HepG2 (cell line): ENCODE results near the gene YIF1B. TPM values are rescaled to one million over a fixed set of nuclear protein-coding genes. Genes with fewer than 3 reads are reported as not detected.

ENCODE experiments used
- ATAC-seq: fragments of 200-7000 bp; cut with Tn5 transposase; 3 replicates; pipeline ENCODE4 v1.9.1; 2020; ENCODE audit warnings: mild to moderate bottlenecking, moderate library complexity
- BruUV-seq: library from RNA; stranded (reverse); fragments of 400-500 nt; replicated peaks from 2 replicates; lab custom pipeline; 2021; lab: Mats Ljungman, UMichigan
- CTCF ChIA-PET: fragments of 300-600 bp; formaldehyde crosslinking; extraction: SDS; loops from one replicate; lab custom pipeline; 2021; ENCODE audit warnings: low total read pairs, inconsistent platforms, low intra/inter-chr PET ratio; lab: Yijun Ruan, JAX
- POLR2A ChIA-PET: fragments of 350-600 bp; sonication (Branson Sonifier 250); formaldehyde crosslinking; loops from one replicate; lab custom pipeline; 2020; ENCODE audit warnings: antibody characterized with exemption, inconsistent platforms; lab: Yijun Ruan, JAX
- DNase-seq: peaks from one replicate; pipeline ENCODE4 v3.0.0-alpha.2; 2015; ENCODE audit warnings: low spot score
- FAIRE-seq: peaks from 3 replicates; lab custom pipeline; 2011; peaks lifted over from hg19 to GRCh38; lab: Jason Lieb, UNC
- H2AFZ ChIP-seq: one replicate; pipeline ENCODE4 v1.6.1; 2011; ENCODE audit warnings: low read length, inconsistent platforms
- H3K27ac ChIP-seq: fragments of 300-600 bp; 3 replicates; pipeline ENCODE4 v1.8.0; 2011; ENCODE audit warnings: mixed run types, mild to moderate bottlenecking, mixed read lengths, low read length, inconsistent platforms; ENCODE audit not compliant: insufficient read depth; ENCODE audit errors: extremely low read length
- H3K27me3 ChIP-seq, 2 experiments: fragments of 200-600 bp in 1 of 2; 2 replicates in 1 of 2; 3 replicates in 1 of 2; pipeline versions ENCODE4 v1.6.0 to v1.8.0; 2011; ENCODE audit warnings: low read length in 2 of 2, mild to moderate bottlenecking in 2 of 2, moderate library complexity in 2 of 2, inconsistent platforms in 1 of 2; ENCODE audit not compliant: insufficient read depth in 2 of 2, control insufficient read depth in 1 of 2
- H3K36me3 ChIP-seq, 2 experiments: fragments of 200-600 bp in 1 of 2; replicated peaks in 1 of 2; 2 replicates in 1 of 2; 3 replicates in 1 of 2; pipeline versions ENCODE4 v1.5.1 to v1.8.0; 2011; ENCODE audit warnings: low read length in 2 of 2, inconsistent platforms in 1 of 2; ENCODE audit not compliant: insufficient read depth in 2 of 2, control insufficient read depth in 1 of 2
- H3K4me1 ChIP-seq: 2 replicates; pipeline ENCODE4 v1.5.1; 2012; ENCODE audit warnings: low read length, inconsistent platforms; ENCODE audit not compliant: insufficient read depth
- H3K4me2 ChIP-seq: 2 replicates; pipeline ENCODE4 v1.6.0; 2011; ENCODE audit warnings: low read depth, low read length, inconsistent platforms
- H3K4me3 ChIP-seq, 3 experiments: fragments of 200-600 bp in 1 of 3; sonication (generic), shearing (Covaris generic) in 1 of 3; replicated peaks in 1 of 3; 2 replicates each; pipeline ENCODE4 v1.5.1; 2011 to 2016; ENCODE audit warnings: low read length in 3 of 3, inconsistent platforms in 2 of 3, low read depth in 2 of 3, mild to moderate bottlenecking in 2 of 3, control low read depth in 1 of 3, mixed read lengths in 1 of 3; ENCODE audit not compliant: insufficient read depth in 1 of 3
- H3K79me2 ChIP-seq: one replicate; pipeline ENCODE4 v1.6.1; 2011; ENCODE audit warnings: low read length, inconsistent platforms; ENCODE audit not compliant: insufficient read depth
- H3K9ac ChIP-seq: 2 replicates; pipeline ENCODE4 v1.6.0; 2011; ENCODE audit warnings: mild to moderate bottlenecking, low read depth, low read length, inconsistent platforms; ENCODE audit not compliant: insufficient read depth
- H3K9me3 ChIP-seq: 2 replicates; pipeline ENCODE4 v1.5.1; 2012; ENCODE audit warnings: mild to moderate bottlenecking, low read length
- H4K20me1 ChIP-seq: 2 replicates; pipeline ENCODE4 v1.6.0; 2011; ENCODE audit warnings: inconsistent platforms, mild to moderate bottlenecking, low read length, moderate library complexity; ENCODE audit not compliant: insufficient read depth
- GPN1 ChIP-seq: sonication (generic); formaldehyde crosslinking; IDR thresholded peaks from 2 replicates; pipeline ENCODE4 v1.5.1; 2020; ENCODE audit warnings: missing genetic modification reagents, borderline replicate concordance
- HOXA9 ChIP-seq: sonication (generic); formaldehyde crosslinking; IDR thresholded peaks from 2 replicates; pipeline ENCODE4 v1.8.1; 2022; ENCODE audit warnings: missing genetic modification reagents, mild to moderate bottlenecking, moderate library complexity, borderline replicate concordance
- KDM5B ChIP-seq: sonication (generic); formaldehyde crosslinking; IDR thresholded peaks from 2 replicates; pipeline ENCODE4 v1.4.0; 2020; ENCODE audit warnings: missing genetic modification reagents, mild to moderate bottlenecking, borderline replicate concordance
- MYNN ChIP-seq: sonication (generic); formaldehyde crosslinking; IDR thresholded peaks from 2 replicates; pipeline ENCODE4 v1.4.0; 2020; ENCODE audit warnings: mild to moderate bottlenecking, low read depth, missing genetic modification reagents
- NCOA2 ChIP-seq: sonication (generic); formaldehyde crosslinking; IDR thresholded peaks from 2 replicates; pipeline ENCODE4 v1.8.0; 2022; ENCODE audit warnings: inconsistent platforms
- PHF21A ChIP-seq: sonication (generic); formaldehyde crosslinking; IDR thresholded peaks from 2 replicates; pipeline ENCODE4 v1.5.0; 2020; ENCODE audit warnings: mild to moderate bottlenecking, missing genetic modification reagents
- ZBTB42 ChIP-seq: sonication (generic); formaldehyde crosslinking; IDR thresholded peaks from 2 replicates; pipeline ENCODE4 v1.5.0; 2020; ENCODE audit warnings: mild to moderate bottlenecking, missing genetic modification reagents
- ZNF780A ChIP-seq: sonication (generic); formaldehyde crosslinking; IDR thresholded peaks from 2 replicates; pipeline ENCODE4 v1.8.0; 2022; ENCODE audit warnings: mild to moderate bottlenecking, missing genetic modification reagents, moderate library complexity
- WGBS: methylation state at CpG from one replicate; pipeline ENCODE4 v1.1.6; 2017; ENCODE audit warnings: low lambda C conversion rate; 5-methylcytosine and 5-hydroxymethylcytosine counted together
- in situ Hi-C: cut with HindIII; loops from 2 replicates; pipeline ENCODE4 v1.10.0; 2017; ENCODE audit warnings: low pct_unique_long_range_greater_than_20kb; ENCODE audit not compliant: extremely low pct_ligation_motif_present
- intact Hi-C: fragments of 100-400 bp; cut with micrococcal nuclease; formaldehyde crosslinking; loops from one replicate; pipeline ENCODE4 v1.10.0; 2022; ENCODE audit not compliant: unreplicated experiment
- polyA plus RNA-seq, 8 experiments: library from polyadenylated mRNA; depleted of rRNA in 3 of 8; stranded (reverse) in 7 of 8; unstranded in 1 of 8; fragments of >200 nt; fragmentation: Illumina TruSeq in 4 of 8; extraction: Trizol in 4 of 8; gene quantifications; 2 replicates each; pipeline versions ENCODE4 v1.2.1 to v1.2.3, GENCODE V29; 2011 to 2016; ENCODE audit warnings: low read depth in 4 of 8, missing spikeins in 1 of 8, mixed read lengths in 1 of 8; ENCODE audit not compliant: insufficient read depth in 1 of 8
- total RNA-seq, 5 experiments: library from RNA; depleted of rRNA; stranded (reverse); fragments of >200 nt; fragmentation: Illumina TruSeq; extraction: Trizol; gene quantifications; 2 replicates each; pipeline ENCODE4 v1.2.3, GENCODE V29; 2016; ENCODE audit warnings: low read depth in 1 of 5
- TF ChIP-seq, protein P1 (sequence below): sonication (generic); formaldehyde crosslinking; IDR thresholded peaks from 2 replicates; pipeline ENCODE4 v1.8.1; 2023; ENCODE audit warnings: mild to moderate bottlenecking, inconsistent platforms, moderate library complexity, missing genetic modification reagents, borderline replicate concordance
- TF ChIP-seq, protein P2 (sequence below): sonication (generic); formaldehyde crosslinking; IDR thresholded peaks from 2 replicates; pipeline ENCODE4 v1.4.0; 2020; ENCODE audit warnings: mild to moderate bottlenecking, missing genetic modification reagents, borderline replicate concordance
- TF ChIP-seq, protein P3 (sequence below): sonication (generic); formaldehyde crosslinking; IDR thresholded peaks from 2 replicates; pipeline ENCODE4 v1.9.0; 2021; ENCODE audit warnings: missing genetic modification reagents, borderline replicate concordance

Gene YIF1B
- total and polyA plus RNA-seq, 2 of the 13 experiments (the other 11 are each of a cell fraction or from before 2014, with no cell fraction given), result 41.4 to 85.2 TPM

DNA sequence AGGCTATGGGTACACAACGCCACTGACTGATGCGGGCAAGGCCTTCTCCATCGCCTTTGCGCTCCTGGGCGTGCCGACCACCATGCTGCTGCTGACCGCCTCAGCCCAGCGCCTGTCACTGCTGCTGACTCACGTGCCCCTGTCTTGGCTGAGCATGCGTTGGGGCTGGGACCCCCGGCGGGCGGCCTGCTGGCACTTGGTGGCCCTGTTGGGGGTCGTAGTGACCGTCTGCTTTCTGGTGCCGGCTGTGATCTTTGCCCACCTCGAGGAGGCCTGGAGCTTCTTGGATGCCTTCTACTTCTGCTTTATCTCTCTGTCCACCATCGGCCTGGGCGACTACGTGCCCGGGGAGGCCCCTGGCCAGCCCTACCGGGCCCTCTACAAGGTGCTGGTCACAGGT lies 10.8 kb upstream of the YIF1B start (continued):
- TF ChIP-seq, protein P1, sequence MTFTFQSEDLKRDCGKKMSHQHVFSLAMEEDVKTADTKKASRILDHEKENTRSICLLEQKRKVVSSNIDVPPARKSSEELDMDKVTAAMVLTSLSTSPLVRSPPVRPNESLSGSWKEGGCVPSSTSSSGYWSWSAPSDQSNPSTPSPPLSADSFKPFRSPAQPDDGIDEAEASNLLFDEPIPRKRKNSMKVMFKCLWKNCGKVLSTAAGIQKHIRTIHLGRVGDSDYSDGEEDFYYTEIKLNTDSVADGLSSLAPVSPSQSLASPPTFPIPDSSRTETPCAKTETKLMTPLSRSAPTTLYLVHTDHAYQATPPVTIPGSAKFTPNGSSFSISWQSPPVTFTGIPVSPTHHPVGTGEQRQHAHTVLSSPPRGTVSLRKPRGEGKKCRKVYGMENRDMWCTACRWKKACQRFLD (CRISPR knock-in tag), result no peak
- TF ChIP-seq MYNN (CRISPR knock-in tag) (no peak), HOXA9 (no peak), PHF21A (CRISPR knock-in tag) (no peak)
- TF ChIP-seq, protein P2, sequence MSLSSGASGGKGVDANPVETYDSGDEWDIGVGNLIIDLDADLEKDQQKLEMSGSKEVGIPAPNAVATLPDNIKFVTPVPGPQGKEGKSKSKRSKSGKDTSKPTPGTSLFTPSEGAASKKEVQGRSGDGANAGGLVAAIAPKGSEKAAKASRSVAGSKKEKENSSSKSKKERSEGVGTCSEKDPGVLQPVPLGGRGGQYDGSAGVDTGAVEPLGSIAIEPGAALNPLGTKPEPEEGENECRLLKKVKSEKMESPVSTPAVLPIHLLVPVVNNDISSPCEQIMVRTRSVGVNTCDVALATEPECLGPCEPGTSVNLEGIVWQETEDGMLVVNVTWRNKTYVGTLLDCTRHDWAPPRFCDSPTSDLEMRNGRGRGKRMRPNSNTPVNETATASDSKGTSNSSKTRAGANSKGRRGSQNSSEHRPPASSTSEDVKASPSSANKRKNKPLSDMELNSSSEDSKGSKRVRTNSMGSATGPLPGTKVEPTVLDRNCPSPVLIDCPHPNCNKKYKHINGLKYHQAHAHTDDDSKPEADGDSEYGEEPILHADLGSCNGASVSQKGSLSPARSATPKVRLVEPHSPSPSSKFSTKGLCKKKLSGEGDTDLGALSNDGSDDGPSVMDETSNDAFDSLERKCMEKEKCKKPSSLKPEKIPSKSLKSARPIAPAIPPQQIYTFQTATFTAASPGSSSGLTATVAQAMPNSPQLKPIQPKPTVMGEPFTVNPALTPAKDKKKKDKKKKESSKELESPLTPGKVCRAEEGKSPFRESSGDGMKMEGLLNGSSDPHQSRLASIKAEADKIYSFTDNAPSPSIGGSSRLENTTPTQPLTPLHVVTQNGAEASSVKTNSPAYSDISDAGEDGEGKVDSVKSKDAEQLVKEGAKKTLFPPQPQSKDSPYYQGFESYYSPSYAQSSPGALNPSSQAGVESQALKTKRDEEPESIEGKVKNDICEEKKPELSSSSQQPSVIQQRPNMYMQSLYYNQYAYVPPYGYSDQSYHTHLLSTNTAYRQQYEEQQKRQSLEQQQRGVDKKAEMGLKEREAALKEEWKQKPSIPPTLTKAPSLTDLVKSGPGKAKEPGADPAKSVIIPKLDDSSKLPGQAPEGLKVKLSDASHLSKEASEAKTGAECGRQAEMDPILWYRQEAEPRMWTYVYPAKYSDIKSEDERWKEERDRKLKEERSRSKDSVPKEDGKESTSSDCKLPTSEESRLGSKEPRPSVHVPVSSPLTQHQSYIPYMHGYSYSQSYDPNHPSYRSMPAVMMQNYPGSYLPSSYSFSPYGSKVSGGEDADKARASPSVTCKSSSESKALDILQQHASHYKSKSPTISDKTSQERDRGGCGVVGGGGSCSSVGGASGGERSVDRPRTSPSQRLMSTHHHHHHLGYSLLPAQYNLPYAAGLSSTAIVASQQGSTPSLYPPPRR, result no peak
- TF ChIP-seq, all 625 proteins: peak for 0

DNA sequence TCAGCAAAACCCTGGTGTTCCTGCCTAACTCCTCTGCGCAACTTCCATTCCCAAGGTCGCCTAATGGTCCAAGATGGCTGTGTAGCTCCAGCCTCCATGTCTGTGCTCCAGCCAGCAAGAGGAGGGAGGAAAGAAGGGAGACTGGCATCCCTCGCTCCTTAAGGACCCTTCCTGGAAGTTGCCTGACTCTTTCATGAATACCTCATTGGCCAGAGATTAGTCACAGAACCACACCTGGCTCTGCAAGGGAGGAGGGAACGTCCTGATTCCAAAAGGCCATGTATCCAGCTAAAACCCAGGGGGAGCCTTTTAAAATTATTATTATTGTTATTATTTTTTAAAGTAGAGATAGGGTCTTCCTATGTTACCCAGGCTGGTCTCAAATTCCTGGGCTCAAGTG lies 8.7 kb upstream of the YIF1B start:
- Histone ChIP-seq H3K27ac (no peak overlapping the region), H3K9me3 (no peaks in the 10 kb centered on the region), H3K36me3 (no peaks in the 10 kb centered on the region), H3K79me2 (no peaks in the 10 kb centered on the region), H2AFZ (no peak overlapping the region), H3K4me1 (peaks cover 4% of the 10 kb centered on the region; the same call in 1 of the 2 replicates), H3K4me3 (no peak overlapping the region), H3K4me2 (no peak overlapping the region), H3K9ac (no peak overlapping the region), H4K20me1 (no peaks in the 10 kb centered on the region), H3K27me3 (peaks cover 5 to 38% of the 10 kb centered on the region in 2 experiments; a peak in 3 of 5 replicates)
- intact Hi-C loops (loop anchor here (5.0 kb wide), 1 partner anchor 72 kb away; no protein-coding TSS in a partner anchor), in situ Hi-C loops (no loop called here)
- DNase-seq (no peak), ATAC-seq (no peak), FAIRE-seq (no peak)
- BruUV-seq, result no TSS peak
- POLR2A ChIA-PET, result no interaction called here
- 0% methylated on average over 2 of the region's 4 CpGs for WGBS
- CTCF ChIA-PET, result no interaction called here
- TF ChIP-seq HOXA9 (no peak), NCOA2 (CRISPR knock-in tag) (no peak), ZBTB42 (CRISPR knock-in tag) (no peak), ZNF780A (CRISPR knock-in tag) (no peak), KDM5B (CRISPR knock-in tag) (no peak), GPN1 (CRISPR knock-in tag) (no peak)
- TF ChIP-seq, protein P3, sequence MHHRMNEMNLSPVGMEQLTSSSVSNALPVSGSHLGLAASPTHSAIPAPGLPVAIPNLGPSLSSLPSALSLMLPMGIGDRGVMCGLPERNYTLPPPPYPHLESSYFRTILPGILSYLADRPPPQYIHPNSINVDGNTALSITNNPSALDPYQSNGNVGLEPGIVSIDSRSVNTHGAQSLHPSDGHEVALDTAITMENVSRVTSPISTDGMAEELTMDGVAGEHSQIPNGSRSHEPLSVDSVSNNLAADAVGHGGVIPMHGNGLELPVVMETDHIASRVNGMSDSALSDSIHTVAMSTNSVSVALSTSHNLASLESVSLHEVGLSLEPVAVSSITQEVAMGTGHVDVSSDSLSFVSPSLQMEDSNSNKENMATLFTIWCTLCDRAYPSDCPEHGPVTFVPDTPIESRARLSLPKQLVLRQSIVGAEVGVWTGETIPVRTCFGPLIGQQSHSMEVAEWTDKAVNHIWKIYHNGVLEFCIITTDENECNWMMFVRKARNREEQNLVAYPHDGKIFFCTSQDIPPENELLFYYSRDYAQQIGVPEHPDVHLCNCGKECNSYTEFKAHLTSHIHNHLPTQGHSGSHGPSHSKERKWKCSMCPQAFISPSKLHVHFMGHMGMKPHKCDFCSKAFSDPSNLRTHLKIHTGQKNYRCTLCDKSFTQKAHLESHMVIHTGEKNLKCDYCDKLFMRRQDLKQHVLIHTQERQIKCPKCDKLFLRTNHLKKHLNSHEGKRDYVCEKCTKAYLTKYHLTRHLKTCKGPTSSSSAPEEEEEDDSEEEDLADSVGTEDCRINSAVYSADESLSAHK (CRISPR knock-in tag), result no peak
